GM12878 (cell line): ENCODE measurements around the gene ZNF567. TPM values are rescaled to one million over a fixed set of nuclear protein-coding genes. Genes with fewer than 3 reads are reported as not detected.

Experiments used
- ATAC-seq: fragments of 200-7000 bp; cut with Tn5 transposase; 3 replicates; pipeline ENCODE4 v1.9.1; 2020; ENCODE audit warnings: mild to moderate bottlenecking, moderate library complexity
- BruUV-seq: library from RNA; stranded (reverse); fragments of 400-500 nt; replicated peaks from 2 replicates; lab custom pipeline; 2021; lab: Mats Ljungman, UMichigan
- CTCF ChIA-PET: fragments of 300-600 bp; sonication (Branson Sonifier 250); formaldehyde crosslinking; extraction: SDS; loops from one replicate; lab custom pipeline; 2021; ENCODE audit warnings: inconsistent platforms; lab: Yijun Ruan, JAX
- POLR2A ChIA-PET: fragments of 350-600 bp; formaldehyde crosslinking; extraction: SDS; loops from one replicate; lab custom pipeline; 2021; ENCODE audit warnings: inconsistent platforms; lab: Charles Lee
- RAD21 ChIA-PET: fragments of 300-600 bp; sonication (Branson Sonifier 250); formaldehyde crosslinking; loops from one replicate; lab custom pipeline; 2023; ENCODE audit warnings: antibody characterized with exemption; ENCODE audit not compliant: unreplicated experiment; lab: Charles Lee
- SMC1A ChIA-PET: fragments of 300-600 bp; sonication (Branson Sonifier 250); formaldehyde crosslinking; loops from one replicate; lab custom pipeline; 2023; ENCODE audit not compliant: unreplicated experiment, uncharacterized antibody; lab: Charles Lee
- DNase-seq: peaks from one replicate; pipeline ENCODE4 v3.0.0-alpha.2; 2011; ENCODE audit warnings: low read depth, low spot score
- FAIRE-seq: peaks from 3 replicates; lab custom pipeline; 2011; peaks lifted over from hg19 to GRCh38; lab: Jason Lieb, UNC
- H2AFZ ChIP-seq: 2 replicates; pipeline ENCODE4 v1.6.0; 2011; ENCODE audit warnings: low read depth, low read length, control low read depth; ENCODE audit not compliant: control insufficient read depth
- H3K27ac ChIP-seq: 2 replicates; pipeline ENCODE4 v1.5.1; 2011; ENCODE audit warnings: control low read depth; ENCODE audit not compliant: control insufficient read depth, insufficient read depth
- H3K27me3 ChIP-seq, 2 experiments: replicated peaks in 1 of 2; 2 replicates each; pipeline versions ENCODE4 v1.6.0 to v1.6.1; 2011; ENCODE audit warnings: low read length in 1 of 2; ENCODE audit not compliant: control insufficient read depth in 2 of 2, insufficient read depth in 2 of 2
- H3K36me3 ChIP-seq, 2 experiments: 2 replicates each; pipeline ENCODE4 v1.5.1; 2011; ENCODE audit warnings: low read length in 1 of 2; ENCODE audit not compliant: control insufficient read depth in 2 of 2, insufficient read depth in 2 of 2
- H3K4me1 ChIP-seq: 2 replicates; pipeline ENCODE4 v1.6.1; 2011; ENCODE audit warnings: mild to moderate bottlenecking, low read length, moderate library complexity, mixed read lengths; ENCODE audit not compliant: control insufficient read depth, insufficient read depth
- H3K4me2 ChIP-seq: 2 replicates; pipeline ENCODE4 v1.6.0; 2011; ENCODE audit warnings: control low read depth; ENCODE audit not compliant: control insufficient read depth, insufficient read depth
- H3K4me3 ChIP-seq: fragments of 200-600 bp; sonication (generic); 2 replicates; pipeline ENCODE4 v1.5.1; 2016
- H3K79me2 ChIP-seq: 2 replicates; pipeline ENCODE4 v1.6.0; 2011; ENCODE audit warnings: low read length; ENCODE audit not compliant: control insufficient read depth, insufficient read depth
- H3K9ac ChIP-seq: 2 replicates; pipeline ENCODE4 v1.8.0; 2011; ENCODE audit warnings: low read length, control low read depth, mixed read lengths; ENCODE audit not compliant: control insufficient read depth, insufficient read depth
- H3K9me3 ChIP-seq: replicated peaks from 3 replicates; pipeline ENCODE4 v1.5.1; 2011; ENCODE audit warnings: mild to moderate bottlenecking, low read length; ENCODE audit not compliant: control insufficient read depth, insufficient read depth
- H4K20me1 ChIP-seq: 2 replicates; pipeline ENCODE4 v1.6.0; 2011; ENCODE audit not compliant: control insufficient read depth, insufficient read depth
- ELK1 ChIP-seq: IDR thresholded peaks from 2 replicates; pipeline ENCODE4 v1.6.1; 2012; ENCODE audit warnings: low read depth, low read length, improper control_type of control experiment
- FOXM1 ChIP-seq: IDR thresholded peaks from 2 replicates; pipeline ENCODE4 v1.6.1; 2012; ENCODE audit warnings: low read depth, mild to moderate bottlenecking, inconsistent platforms, low read length, moderate library complexity
- NFYA ChIP-seq: IDR thresholded peaks from 2 replicates; pipeline ENCODE4 v1.6.1; 2011; ENCODE audit warnings: low read depth, mild to moderate bottlenecking, low read length, improper control_type of control experiment, borderline replicate concordance
- NR2C1 ChIP-seq: fragments of 450-650 bp; IDR thresholded peaks from 2 replicates; pipeline ENCODE4 v1.6.1; 2017; ENCODE audit warnings: antibody characterized with exemption, mild to moderate bottlenecking, moderate library complexity
- PAX8 ChIP-seq: fragments of 450-650 bp; IDR thresholded peaks from 2 replicates; pipeline ENCODE4 v1.6.1; 2017; ENCODE audit warnings: mild to moderate bottlenecking, moderate library complexity
- RFX5 ChIP-seq: IDR thresholded peaks from 2 replicates; pipeline ENCODE4 v1.6.1; 2011; ENCODE audit warnings: low read depth, low read length, improper control_type of control experiment
- SPI1 ChIP-seq: IDR thresholded peaks from 2 replicates; pipeline ENCODE4 v1.6.1; 2011; ENCODE audit warnings: low read depth, mild to moderate bottlenecking, low read length, moderate library complexity, borderline replicate concordance; ENCODE audit not compliant: insufficient read depth
- SUZ12 ChIP-seq: fragments of 200-600 bp; sonication (generic); IDR thresholded peaks from one replicate; pipeline ENCODE4 v1.6.1; 2018; ENCODE audit warnings: antibody characterized with exemption, mild to moderate bottlenecking; ENCODE audit not compliant: unreplicated experiment
- USF2 ChIP-seq: IDR thresholded peaks from 2 replicates; pipeline ENCODE4 v1.6.1; 2011; ENCODE audit warnings: low read depth, low read length, improper control_type of control experiment, borderline replicate concordance
- ZNF217 ChIP-seq: fragments of 450-650 bp; IDR thresholded peaks from 2 replicates; pipeline ENCODE4 v1.6.1; 2017; ENCODE audit warnings: antibody characterized with exemption, mild to moderate bottlenecking
- ZNF592 ChIP-seq: fragments of 450-650 bp; IDR thresholded peaks from 2 replicates; pipeline ENCODE4 v1.6.1; 2017; ENCODE audit warnings: mild to moderate bottlenecking, moderate library complexity
- ZNF687 ChIP-seq: fragments of 450-650 bp; IDR thresholded peaks from 2 replicates; pipeline ENCODE4 v1.6.1; 2017; ENCODE audit warnings: mild to moderate bottlenecking, moderate library complexity
- ZZZ3 ChIP-seq: IDR thresholded peaks from 2 replicates; pipeline ENCODE4 v1.6.1; 2011; ENCODE audit warnings: low read depth; ENCODE audit not compliant: control insufficient read depth, insufficient read length
- WGBS: methylation state at CpG from one replicate; pipeline ENCODE4 v1.1.6; 2016; ENCODE audit warnings: low lambda C conversion rate; ENCODE audit not compliant: insufficient replicate concordance, insufficient coverage; ENCODE audit errors: missing lambda C conversion rate; 5-methylcytosine and 5-hydroxymethylcytosine counted together
- in situ Hi-C: fragments of 300-500 bp; cut with MboI; formaldehyde crosslinking; loops from 9 replicates; pipeline ENCODE4 v1.14.3; 2018; ENCODE audit warnings: mixed read lengths
- intact Hi-C: fragments of 100-400 bp; cut with micrococcal nuclease; formaldehyde crosslinking; loops from one replicate; pipeline ENCODE4 v1.14.2; 2022; ENCODE audit not compliant: unreplicated experiment
- polyA plus RNA-seq, 11 experiments: library from polyadenylated mRNA; depleted of rRNA in 4 of 11; unstranded in 6 of 11; stranded (reverse) in 5 of 11; fragments of >200 nt; fragmentation: Nextera tagmentation in 4 of 11; fragmentation: Illumina TruSeq in 1 of 11; extraction: Ambion mirVana in 4 of 11; extraction: Trizol in 1 of 11; gene quantifications; 1 replicate in 1 of 11; 2 replicates in 10 of 11; pipeline versions ENCODE4 v1.2.1 to v1.2.3, GENCODE V29; 2011 to 2016; ENCODE audit warnings: inconsistent platforms in 2 of 11, missing spikeins in 2 of 11, low read depth in 1 of 11
- total RNA-seq, 4 experiments: library from RNA; depleted of rRNA in 3 of 4; stranded (reverse); fragments of >200 nt in 3 of 4; fragmentation: Illumina TruSeq in 1 of 4; extraction: Trizol in 1 of 4; gene quantifications; 2 replicates each; pipeline versions ENCODE4 v1.2.1 to v1.2.3, GENCODE V29; 2013 to 2021

The ZNF567 gene
- total and polyA plus RNA-seq, 10 of the 15 experiments (the other 5 are each of a cell fraction or from before 2014, with no cell fraction given): 4.9 to 11.9 (median 8.7) TPM

GRCh38 chr19:36668646-36669045 is 18.8 kb upstream of the ZNF567 start:
- H3K9ac ChIP-seq: no peak overlapping the region
- no peak overlapping the region for H3K27ac ChIP-seq
- no peaks in the 10 kb centered on the region for H3K27me3 ChIP-seq
- no peaks in the 10 kb centered on the region; the same call in 1 of the 2 replicates for H3K4me1 ChIP-seq
- no peak overlapping the region for H3K4me3 ChIP-seq
- ChIA-PET POLR2A (no interaction called here), CTCF (no interaction called here), RAD21 (no interaction called here), SMC1A (no interaction called here)
- no peaks in the 10 kb centered on the region for H4K20me1 ChIP-seq
- no peak overlapping the region for H3K4me2 ChIP-seq
- H2AFZ ChIP-seq: no peak overlapping the region
- no peaks in the 10 kb centered on the region; the same call in 1 of the 2 replicates for H3K79me2 ChIP-seq
- FAIRE-seq: no peak
- intact Hi-C loops: no loop called here
- WGBS: 97% methylated on average over 2 of the region's 2 CpGs
- BruUV-seq: TSS peak; percentile 60
- no peak for ATAC-seq
- H3K9me3 ChIP-seq: peaks cover 7% of the 10 kb centered on the region; the same call in 2 of the 3 replicates
- peaks cover 0 to 1% of the 10 kb centered on the region in 2 experiments; a peak in 1 of 4 replicates for H3K36me3 ChIP-seq
- DNase-seq: no peak
- in situ Hi-C loops: no loop called here
- TF ChIP-seq ZNF217 (no peak), SPI1 (no peak), FOXM1 (no peak), ZZZ3 (no peak), NFYA (no peak), ELK1 (no peak), RFX5 (no peak), USF2 (no peak), SUZ12 (no peak), ZNF592 (no peak), PAX8 (no peak), ZNF687 (no peak), NR2C1 (no peak)
